ENCODE data around the gene SLC22A1. TPM values are rescaled to one million over a fixed set of nuclear protein-coding genes. Genes with fewer than 3 reads are reported as not detected.

Gene SLC22A1
- 1.2 and 1.4 TPM in 2 replicates for total RNA-seq

DNA sequence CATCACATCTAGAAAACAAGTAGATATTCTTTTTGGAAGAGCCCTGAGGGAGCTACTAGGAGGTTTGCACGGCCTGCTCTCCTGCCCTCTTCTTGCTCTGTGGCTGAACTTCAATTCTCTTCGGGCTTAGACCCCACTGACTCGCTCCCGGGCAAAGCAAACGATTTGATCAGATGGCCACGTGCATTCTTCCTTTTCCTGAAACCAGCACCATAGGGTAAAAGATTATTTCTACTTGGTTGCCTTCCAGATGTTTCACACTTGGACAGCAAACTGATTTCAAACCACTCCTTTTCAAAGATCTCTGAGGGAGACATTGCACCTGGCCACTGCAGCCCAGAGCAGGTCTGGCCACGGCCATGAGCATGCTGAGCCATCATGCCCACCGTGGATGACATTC, at the start of gene SLC22A1:
TSS of gene SLC22A1 (plus strand) at position 258 of the 400 bp plus-strand sequence. CDS start at position 379, 121 bp downstream.
- Mint-ChIP-seq H3K27ac (no peak within 1 kb of the TSS), H3K4me1 (ENCODE audit: low read depth) (no peaks in the 10 kb centered on the region), H3K27me3 (ENCODE audit: low read depth) (no peaks in the 10 kb centered on the region)

DNA sequence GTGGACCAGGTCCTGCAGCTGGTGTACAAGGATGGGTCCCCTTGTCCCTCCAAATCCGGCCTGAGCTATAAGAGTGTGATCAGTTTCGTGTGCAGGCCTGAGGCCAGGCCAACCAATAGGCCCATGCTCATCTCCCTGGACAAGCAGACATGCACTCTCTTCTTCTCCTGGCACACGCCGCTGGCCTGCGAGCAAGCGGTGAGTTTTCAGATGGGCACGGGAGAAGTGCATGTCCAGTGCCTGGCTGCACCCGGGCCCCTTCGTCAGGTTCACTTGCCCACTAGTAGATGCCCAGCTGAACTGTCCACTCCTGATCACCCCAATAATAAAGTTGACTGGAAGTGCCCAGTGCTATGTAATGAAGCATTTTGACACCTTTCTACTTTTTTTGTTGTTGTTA, 48.3 kb upstream of the SLC22A1 start:
- Mint-ChIP-seq H3K4me3 (ENCODE audit: low read depth) (no peak overlapping the region), H3K9me3 (no peaks in the 10 kb centered on the region), H3K27me3 (ENCODE audit: low read depth) (no peaks in the 10 kb centered on the region), H3K4me1 (ENCODE audit: low read depth) (peaks cover 25% of the 10 kb centered on the region), H3K36me3 (ENCODE audit: low read depth) (peaks cover 84% of the 10 kb centered on the region), H3K27ac (no peak overlapping the region)
- DNase-seq (ENCODE audit: low spot score), result no peak
- intact Hi-C loops (cut with micrococcal nuclease), result no loop called here

More for the DNA sequence above, at the start of gene SLC22A1:
- intact Hi-C loops (cut with micrococcal nuclease), result no loop called here
- DNase-seq (ENCODE audit: low spot score), result no peak
- Mint-ChIP-seq H3K36me3 (ENCODE audit: low read depth) (peaks cover 12% of the 10 kb centered on the region), H3K9me3 (no peaks in the 10 kb centered on the region), H3K4me3 (ENCODE audit: low read depth) (no peak within 1 kb of the TSS)

DNA sequence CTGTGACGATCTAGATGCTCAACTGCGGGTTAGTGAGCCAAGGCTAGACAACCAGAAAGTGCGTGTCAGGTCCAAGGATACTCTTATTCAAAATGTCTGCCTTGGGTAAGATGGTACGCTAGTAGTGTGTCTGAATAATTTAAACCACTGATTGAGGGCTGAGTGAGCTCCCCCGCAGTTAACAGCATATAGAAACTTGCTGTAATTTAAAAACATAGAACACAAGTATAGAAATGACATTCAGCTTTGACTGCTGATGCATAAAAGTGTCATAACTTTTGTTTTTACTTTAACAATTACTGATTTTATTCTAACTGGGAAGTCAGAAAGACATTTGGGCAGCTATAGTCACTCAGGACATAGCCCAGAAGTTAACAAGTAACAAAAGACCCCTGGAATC, 45.6 kb upstream of the SLC22A1 start:
- Mint-ChIP-seq H3K36me3 (ENCODE audit: low read depth) (peaks cover 81% of the 10 kb centered on the region), H3K4me3 (ENCODE audit: low read depth) (no peak overlapping the region), H3K27me3 (ENCODE audit: low read depth) (no peaks in the 10 kb centered on the region), H3K9me3 (no peaks in the 10 kb centered on the region), H3K27ac (no peak overlapping the region), H3K4me1 (ENCODE audit: low read depth) (peaks cover 4% of the 10 kb centered on the region)
- intact Hi-C loops (cut with micrococcal nuclease), result no loop called here
- DNase-seq (ENCODE audit: low spot score), result no peak

DNA sequence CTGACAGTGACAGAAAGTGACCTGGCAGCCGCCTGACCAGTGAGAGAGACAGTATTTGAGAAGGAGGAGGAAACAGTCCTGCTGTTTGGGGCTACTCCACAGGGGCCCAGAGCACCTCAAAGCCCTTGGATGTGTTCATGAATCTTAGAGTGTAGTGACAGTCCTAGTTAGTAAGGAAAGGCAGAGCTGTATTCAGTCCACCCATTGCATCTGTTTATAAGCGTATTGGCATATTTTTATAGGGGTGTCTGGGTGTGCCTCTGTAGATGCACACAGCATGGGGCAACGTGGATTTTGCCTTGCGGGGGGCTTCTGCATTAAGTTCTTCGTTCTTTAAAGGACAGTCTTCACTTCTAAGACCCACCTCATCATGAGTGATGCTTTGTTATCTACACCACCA, 44.6 kb upstream of the SLC22A1 start:
- Mint-ChIP-seq H3K9me3 (no peaks in the 10 kb centered on the region), H3K36me3 (ENCODE audit: low read depth) (peaks cover 82% of the 10 kb centered on the region), H3K4me1 (ENCODE audit: low read depth) (no peaks in the 10 kb centered on the region), H3K27ac (no peak overlapping the region), H3K27me3 (ENCODE audit: low read depth) (no peaks in the 10 kb centered on the region), H3K4me3 (ENCODE audit: low read depth) (no peak overlapping the region)
- intact Hi-C loops (cut with micrococcal nuclease), result no loop called here
- DNase-seq (ENCODE audit: low spot score), result no peak

DNA sequence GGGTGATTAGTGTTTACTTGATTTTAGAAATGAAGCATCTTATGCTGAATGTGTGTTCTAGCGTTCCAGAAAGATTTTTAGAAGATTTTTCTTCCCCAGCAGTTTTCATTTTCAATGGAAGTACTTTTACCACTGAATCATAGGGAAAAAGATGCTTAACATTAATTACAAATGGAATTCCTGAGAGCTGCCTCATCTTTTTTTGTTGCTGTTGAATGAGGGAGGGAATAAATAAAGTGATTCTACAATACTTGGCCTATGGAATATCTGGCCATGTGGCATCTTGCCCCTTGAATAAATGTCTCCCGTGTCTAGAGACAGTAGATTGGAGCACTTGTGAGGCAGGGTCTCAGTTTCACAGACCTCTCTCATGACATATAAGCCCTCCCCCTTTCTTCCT, 44.1 kb upstream of the SLC22A1 start:
- H3K4me3 Mint-ChIP-seq (ENCODE audit: low read depth), result no peak overlapping the region
- no peak overlapping the region for H3K27ac Mint-ChIP-seq
- no peaks in the 10 kb centered on the region for H3K9me3 Mint-ChIP-seq
- H3K36me3 Mint-ChIP-seq (ENCODE audit: low read depth), result peaks cover 80% of the 10 kb centered on the region
- no peaks in the 10 kb centered on the region for H3K27me3 Mint-ChIP-seq (ENCODE audit: low read depth)
- intact Hi-C loops (cut with micrococcal nuclease), result no loop called here
- no peak for DNase-seq (ENCODE audit: low spot score)
- H3K4me1 Mint-ChIP-seq (ENCODE audit: low read depth), result no peaks in the 10 kb centered on the region

DNA sequence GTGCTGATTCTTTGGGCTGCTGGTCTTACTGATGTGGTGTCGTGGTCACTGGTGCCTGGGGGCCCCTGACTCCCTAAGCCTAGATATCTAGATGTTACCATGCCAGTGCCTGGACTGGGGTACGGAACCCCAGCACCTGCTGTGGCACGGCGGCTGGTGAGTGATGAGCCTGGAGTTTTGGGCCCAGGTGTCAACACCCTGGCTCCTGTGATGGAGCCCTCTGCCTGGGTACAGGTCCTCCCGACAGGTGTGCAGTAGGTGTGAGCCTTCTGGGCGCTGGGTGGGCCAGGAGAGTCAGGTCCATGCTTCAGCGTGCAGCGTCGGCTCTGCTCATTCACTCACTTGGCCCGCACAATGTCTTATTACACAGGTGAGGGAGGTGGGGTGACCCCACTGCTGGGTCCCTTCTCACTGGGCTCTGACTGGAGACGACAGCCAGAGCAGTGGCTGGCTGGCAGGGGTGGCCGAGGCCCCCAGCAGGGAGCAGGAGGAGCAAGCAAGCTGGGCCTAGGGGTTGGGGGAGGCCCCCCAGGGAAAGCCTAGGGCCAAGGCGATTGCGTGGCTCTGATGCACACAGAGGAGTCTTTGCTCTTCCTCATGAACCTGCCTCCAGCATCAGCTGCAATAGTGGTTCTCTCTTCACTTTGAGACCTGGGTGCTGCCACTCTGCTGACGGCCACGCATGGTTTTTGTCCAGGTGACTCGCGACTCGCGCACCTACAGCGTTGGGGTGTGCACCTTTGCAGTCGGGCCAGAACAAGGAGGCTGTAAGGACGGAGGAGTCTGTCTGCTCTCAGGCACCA, 42.5 kb upstream of the SLC22A1 start:
- peaks cover 4% of the 10 kb centered on the region for H3K4me1 Mint-ChIP-seq (ENCODE audit: low read depth)
- H3K9me3 Mint-ChIP-seq, result no peaks in the 10 kb centered on the region
- no peaks in the 10 kb centered on the region for H3K27me3 Mint-ChIP-seq (ENCODE audit: low read depth)
- intact Hi-C loops (cut with micrococcal nuclease), result no loop called here
- H3K27ac Mint-ChIP-seq, result no peak overlapping the region
- peaks cover 80% of the 10 kb centered on the region for H3K36me3 Mint-ChIP-seq (ENCODE audit: low read depth)
- DNase-seq (ENCODE audit: low spot score), result no peak
- H3K4me3 Mint-ChIP-seq (ENCODE audit: low read depth), result no peak overlapping the region

DNA sequence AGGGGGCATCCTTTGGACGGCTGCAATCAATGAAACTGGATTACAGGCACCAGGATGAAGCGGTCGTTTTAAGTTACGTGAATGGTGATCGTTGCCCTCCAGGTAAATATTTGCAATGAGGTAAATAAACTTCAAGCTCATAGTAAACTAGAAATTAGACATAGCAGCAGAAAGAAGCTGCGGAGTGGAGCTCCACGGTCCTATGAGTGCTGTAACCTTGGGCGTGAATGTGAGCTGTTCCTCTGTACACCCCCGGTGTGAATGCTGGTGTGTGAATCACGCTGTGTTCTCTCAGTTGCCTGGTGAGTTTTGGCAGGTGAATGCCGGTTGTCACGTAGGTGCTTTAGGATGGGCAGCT, 42.0 kb upstream of the SLC22A1 start:
- peaks cover 5% of the 10 kb centered on the region for H3K4me1 Mint-ChIP-seq (ENCODE audit: low read depth)
- no peak overlapping the region for H3K27ac Mint-ChIP-seq
- H3K9me3 Mint-ChIP-seq, result no peaks in the 10 kb centered on the region
- H3K36me3 Mint-ChIP-seq (ENCODE audit: low read depth), result peaks cover 80% of the 10 kb centered on the region
- intact Hi-C loops (cut with micrococcal nuclease), result no loop called here
- no peak for DNase-seq (ENCODE audit: low spot score)
- no peak overlapping the region for H3K4me3 Mint-ChIP-seq (ENCODE audit: low read depth)
- no peaks in the 10 kb centered on the region for H3K27me3 Mint-ChIP-seq (ENCODE audit: low read depth)

DNA sequence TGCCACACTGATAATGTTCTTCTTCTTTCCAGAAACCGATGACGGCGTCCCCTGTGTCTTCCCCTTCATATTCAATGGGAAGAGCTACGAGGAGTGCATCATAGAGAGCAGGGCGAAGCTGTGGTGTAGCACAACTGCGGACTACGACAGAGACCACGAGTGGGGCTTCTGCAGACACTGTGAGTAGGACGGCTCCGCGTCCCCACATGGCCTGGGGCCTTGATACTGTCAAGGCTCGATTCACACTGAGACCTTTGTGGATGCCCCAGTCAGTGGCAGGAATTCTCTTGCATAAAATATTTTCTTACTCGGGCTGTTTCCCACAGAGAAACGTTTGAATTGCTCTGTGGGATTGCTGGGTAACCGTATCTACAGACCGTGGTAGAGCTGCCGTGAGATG, 41.5 kb upstream of the SLC22A1 start:
- intact Hi-C loops (cut with micrococcal nuclease), result no loop called here
- H3K4me1 Mint-ChIP-seq (ENCODE audit: low read depth), result peaks cover 5% of the 10 kb centered on the region
- H3K9me3 Mint-ChIP-seq, result no peaks in the 10 kb centered on the region
- H3K36me3 Mint-ChIP-seq (ENCODE audit: low read depth), result peaks cover 82% of the 10 kb centered on the region
- H3K27ac Mint-ChIP-seq, result no peak overlapping the region
- H3K4me3 Mint-ChIP-seq (ENCODE audit: low read depth), result no peak overlapping the region
- no peaks in the 10 kb centered on the region for H3K27me3 Mint-ChIP-seq (ENCODE audit: low read depth)
- no peak for DNase-seq (ENCODE audit: low spot score)

DNA sequence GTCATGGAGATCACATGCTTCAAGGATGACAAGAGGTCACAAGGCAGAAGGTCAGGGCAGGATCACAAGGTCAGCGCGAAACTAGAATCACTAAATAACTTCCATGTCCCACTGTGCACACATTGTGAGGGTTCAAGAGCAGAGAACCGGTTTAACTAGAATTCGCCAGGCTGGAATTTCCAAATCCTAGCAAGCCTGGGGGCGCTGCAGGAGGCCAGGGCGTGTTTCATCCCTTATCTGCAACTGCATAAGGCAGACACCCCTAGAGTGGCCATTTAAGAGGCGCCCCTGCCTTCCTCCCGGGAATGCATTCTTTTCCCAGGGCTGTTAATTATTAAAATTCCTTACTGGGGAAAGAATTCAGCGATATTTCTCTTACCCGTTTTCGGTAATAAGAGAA, 40.2 kb upstream of the SLC22A1 start:
- DNase-seq (ENCODE audit: low spot score), result no peak
- Mint-ChIP-seq H3K4me1 (ENCODE audit: low read depth) (peaks cover 9% of the 10 kb centered on the region), H3K36me3 (ENCODE audit: low read depth) (peaks cover 87% of the 10 kb centered on the region), H3K9me3 (no peaks in the 10 kb centered on the region), H3K27me3 (ENCODE audit: low read depth) (no peaks in the 10 kb centered on the region), H3K4me3 (ENCODE audit: low read depth) (no peak overlapping the region), H3K27ac (no peak overlapping the region)
- intact Hi-C loops (cut with micrococcal nuclease), result no loop called here

DNA sequence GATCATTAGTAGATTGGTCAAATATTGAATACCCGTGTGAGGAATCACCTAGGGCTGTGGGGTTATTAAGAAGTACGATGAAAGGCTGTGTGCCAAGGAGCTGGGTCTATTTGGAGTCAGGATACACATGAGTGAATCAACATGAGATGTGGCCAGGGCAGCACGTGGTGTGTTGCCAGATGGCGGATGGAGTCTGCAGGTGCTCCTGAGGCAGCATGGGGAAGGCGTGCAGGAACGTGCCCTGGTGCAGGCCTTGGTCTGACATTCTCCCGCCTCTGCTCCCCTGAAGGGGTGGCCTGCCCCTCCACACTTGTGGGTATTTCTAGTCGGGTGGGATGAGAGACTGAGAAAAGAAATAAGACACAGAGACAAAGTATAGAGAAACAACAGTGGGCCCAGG, 39.0 kb upstream of the SLC22A1 start:
- intact Hi-C loops (cut with micrococcal nuclease), result no loop called here
- peaks cover 81% of the 10 kb centered on the region for H3K36me3 Mint-ChIP-seq (ENCODE audit: low read depth)
- no peak for DNase-seq (ENCODE audit: low spot score)
- no peaks in the 10 kb centered on the region for H3K27me3 Mint-ChIP-seq (ENCODE audit: low read depth)
- no peak overlapping the region for H3K27ac Mint-ChIP-seq
- no peaks in the 10 kb centered on the region for H3K9me3 Mint-ChIP-seq
- H3K4me1 Mint-ChIP-seq (ENCODE audit: low read depth), result peaks cover 9% of the 10 kb centered on the region
- H3K4me3 Mint-ChIP-seq (ENCODE audit: low read depth), result no peak overlapping the region

DNA sequence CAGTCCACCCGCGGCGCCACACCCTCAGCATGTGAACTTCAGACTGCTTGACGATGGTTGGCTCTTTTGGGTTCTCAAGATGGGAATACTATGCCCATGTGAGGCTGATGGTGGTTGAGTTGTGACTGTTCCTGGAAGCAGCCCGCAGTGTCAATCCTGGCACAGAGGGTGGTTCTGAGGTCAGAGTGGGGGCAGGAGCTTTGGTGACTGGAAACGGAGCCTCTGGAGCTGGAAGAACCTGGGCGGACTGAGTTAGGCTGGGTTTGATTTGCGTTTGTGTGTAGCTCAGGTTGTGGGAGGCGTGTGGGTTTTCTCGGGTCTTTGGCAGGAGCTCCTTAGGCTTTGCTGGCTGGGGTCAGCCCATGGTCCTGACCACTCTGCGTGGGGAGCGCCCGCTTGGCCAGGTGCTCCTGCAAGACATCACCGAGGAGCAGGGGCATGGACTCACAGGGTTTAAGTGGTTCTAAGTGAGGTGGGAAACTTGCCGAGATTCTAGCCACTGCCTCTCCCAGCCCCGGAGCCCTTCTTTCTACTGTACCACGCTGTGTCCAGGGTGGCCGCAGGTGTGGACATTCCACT, 37.3 kb upstream of the SLC22A1 start:
- Mint-ChIP-seq H3K27ac (no peak overlapping the region), H3K9me3 (no peaks in the 10 kb centered on the region), H3K4me3 (ENCODE audit: low read depth) (no peak overlapping the region), H3K27me3 (ENCODE audit: low read depth) (no peaks in the 10 kb centered on the region), H3K4me1 (ENCODE audit: low read depth) (peaks cover 9% of the 10 kb centered on the region), H3K36me3 (ENCODE audit: low read depth) (peaks cover 83% of the 10 kb centered on the region)
- intact Hi-C loops (cut with micrococcal nuclease), result no loop called here
- no peak for DNase-seq (ENCODE audit: low spot score)

DNA sequence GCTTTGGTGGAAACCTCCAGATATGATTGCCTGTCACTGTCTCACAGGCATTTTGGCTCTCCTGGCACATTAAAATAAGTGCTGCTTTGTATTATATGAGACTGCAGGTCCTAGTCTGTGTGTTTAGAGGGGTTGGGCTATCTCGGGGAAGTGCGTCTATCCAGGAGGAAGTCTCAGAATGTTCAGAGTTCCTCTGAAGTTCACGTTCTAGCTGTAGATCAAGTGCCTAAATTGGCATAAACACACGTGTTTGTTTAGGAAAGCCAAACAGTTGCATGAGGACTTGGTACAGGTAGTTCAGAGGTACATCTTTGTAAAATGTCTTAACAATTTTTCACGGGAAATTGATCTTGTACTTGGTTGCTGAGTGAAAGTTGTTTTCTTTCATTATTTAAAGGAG, 36.4 kb upstream of the SLC22A1 start:
- peaks cover 83% of the 10 kb centered on the region for H3K36me3 Mint-ChIP-seq (ENCODE audit: low read depth)
- H3K27me3 Mint-ChIP-seq (ENCODE audit: low read depth), result no peaks in the 10 kb centered on the region
- no peak overlapping the region for H3K4me3 Mint-ChIP-seq (ENCODE audit: low read depth)
- intact Hi-C loops (cut with micrococcal nuclease), result no loop called here
- no peak overlapping the region for H3K27ac Mint-ChIP-seq
- DNase-seq (ENCODE audit: low spot score), result no peak
- H3K4me1 Mint-ChIP-seq (ENCODE audit: low read depth), result peaks cover 9% of the 10 kb centered on the region
- H3K9me3 Mint-ChIP-seq, result no peaks in the 10 kb centered on the region

DNA sequence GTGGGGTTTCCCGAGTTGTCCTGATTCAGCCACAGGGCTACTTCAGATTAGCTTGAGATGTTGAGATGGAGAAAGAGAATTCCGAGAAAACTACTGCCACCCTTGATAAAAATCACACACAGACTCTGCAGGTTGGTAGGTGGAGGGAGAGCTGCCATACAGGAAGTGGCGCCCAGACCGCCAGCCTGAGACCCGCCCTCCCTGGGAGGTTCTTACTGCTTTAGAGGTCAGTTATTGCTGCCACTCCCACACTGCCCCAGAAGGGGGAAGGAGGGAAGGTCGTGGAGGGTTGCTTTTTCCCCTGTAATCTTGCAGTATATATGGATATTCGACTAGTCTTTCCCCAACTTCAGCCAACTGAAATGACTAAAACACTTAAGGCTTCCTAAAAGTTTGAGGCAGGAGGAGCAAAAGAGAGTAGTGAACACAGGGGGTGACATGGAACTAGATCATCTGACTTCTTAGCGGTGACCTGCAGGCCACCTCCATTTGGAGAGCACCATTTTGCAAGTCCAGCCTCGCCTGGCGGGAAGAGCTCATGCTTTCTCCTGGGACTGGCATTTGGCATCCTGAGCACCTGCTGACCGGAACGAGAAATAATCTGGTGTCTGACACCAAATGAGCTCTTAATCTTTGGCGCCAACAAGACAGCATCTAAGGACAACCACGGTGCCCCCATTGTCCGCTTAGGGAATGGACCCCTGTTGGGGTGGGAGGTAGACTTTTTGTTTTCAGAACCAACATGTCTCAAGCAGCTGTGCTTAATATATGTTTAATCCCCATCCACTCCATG, 35.7 kb upstream of the SLC22A1 start:
- peak overlapping the region; percentile 7 for H3K27ac Mint-ChIP-seq

More for the DNA sequence above, 35.7 kb upstream of the SLC22A1 start:
- peaks cover 9% of the 10 kb centered on the region for H3K4me1 Mint-ChIP-seq (ENCODE audit: low read depth)
- H3K9me3 Mint-ChIP-seq, result no peaks in the 10 kb centered on the region
- H3K27me3 Mint-ChIP-seq (ENCODE audit: low read depth), result no peaks in the 10 kb centered on the region
- no peak for DNase-seq (ENCODE audit: low spot score)
- H3K4me3 Mint-ChIP-seq (ENCODE audit: low read depth), result no peak overlapping the region
- H3K36me3 Mint-ChIP-seq (ENCODE audit: low read depth), result peaks cover 83% of the 10 kb centered on the region
- intact Hi-C loops (cut with micrococcal nuclease), result no loop called here

Data from activated T-helper 2 cell treated with anti-CD3 and anti-CD28 coated beads, Interferon-gamma antibody, Interleukin-2, Interleukin-4, amounts not matched to agents 10 μg/mL and 5 μg/mL and 100 μg/mL, durations not matched to agents 14 hours and 24 hours and 36 hours (primary cell).